MG63 (cell line): ENCODE results near the gene DNAH5. TPM values are rescaled to one million over a fixed set of nuclear protein-coding genes. Genes with fewer than 3 reads are reported as not detected.
"Not testable (repeated sequence)": the region's sequence is repeated elsewhere in the genome, so short reads cannot be mapped to it uniquely, and the experiment has no call there.

ENCODE experiments used
- DNase-seq: peaks from one replicate; pipeline ENCODE4 v3.0.0-alpha.2; 2020
- H3K27me3 ChIP-seq: fragments of 250-450 bp; sonication (Bioruptor Pico); 2 replicates; pipeline ENCODE4 v1.5.1; 2020; ENCODE audit warnings: mild to moderate bottlenecking, moderate library complexity
- H3K36me3 ChIP-seq: fragments of 250-450 bp; sonication (Bioruptor Pico); 2 replicates; pipeline ENCODE4 v1.5.1; 2020; ENCODE audit warnings: mild to moderate bottlenecking, moderate library complexity
- H3K4me3 ChIP-seq: fragments of 250-450 bp; sonication (Bioruptor Pico); 2 replicates; pipeline ENCODE4 v1.5.1; 2020; ENCODE audit warnings: mild to moderate bottlenecking, moderate library complexity
- H3K9me3 ChIP-seq: fragments of 250-450 bp; sonication (Bioruptor Pico); 2 replicates; pipeline ENCODE4 v1.5.1; 2020; ENCODE audit warnings: mild to moderate bottlenecking, moderate library complexity
- total RNA-seq: library from RNA; depleted of rRNA; stranded (reverse); fragments of >200 nt; shearing (Covaris generic); gene quantifications from 2 replicates; pipeline ENCODE4 v1.2.3, GENCODE V29; 2014; ENCODE audit warnings: low replicate concordance; rRNA removed

The DNAH5 gene
- 1.3 and 1.6 TPM in 2 replicates for total RNA-seq

- no peaks in the 10 kb centered on the region for H3K36me3 ChIP-seq
- no peak within 1 kb of the TSS for H3K4me3 ChIP-seq
- DNase-seq = peak; percentile 75
- no peaks in the 10 kb centered on the region for H3K27me3 ChIP-seq
- peaks cover 3% of the 10 kb centered on the region; the same call in 1 of the 2 replicates for H3K9me3 ChIP-seq
These were observed at the start of gene DNAH5 for GRCh38 chr5:13944560-13945199. Gene DNAH5, minus strand, starts transcription at chr5:13944688. Its CDS starts 250 bp downstream, at chr5:13944438.

DNA sequence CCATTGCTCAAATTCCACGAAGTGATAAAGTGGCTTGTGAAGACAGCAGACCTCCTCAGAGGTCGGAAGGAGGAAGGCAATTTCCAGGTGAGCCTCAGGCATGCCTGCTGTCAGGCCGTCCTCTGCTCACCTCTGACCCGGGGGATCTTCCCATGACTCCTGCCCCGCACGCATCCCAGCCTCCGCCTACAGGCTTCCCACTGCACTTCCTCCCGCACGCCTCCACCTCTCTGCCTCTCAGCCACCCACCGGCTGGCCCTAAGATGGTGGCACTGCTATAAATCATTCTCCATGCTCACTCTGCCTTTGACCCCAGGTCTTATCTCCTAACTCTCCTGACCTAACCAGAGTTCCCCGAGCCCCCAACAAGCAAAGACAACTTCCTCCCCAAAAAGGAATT is 49.4 kb upstream of the DNAH5 start:
- H3K9me3 ChIP-seq = peaks cover 23% of the 10 kb centered on the region
- H3K36me3 ChIP-seq = no peaks in the 10 kb centered on the region
- no peak for DNase-seq
- H3K27me3 ChIP-seq = no peaks in the 10 kb centered on the region
- H3K4me3 ChIP-seq = no peak overlapping the region

GRCh38 chr5:13992795-13993194 is 48.3 kb upstream of the DNAH5 start:
- Histone ChIP-seq H3K27me3 (no peaks in the 10 kb centered on the region), H3K9me3 (peaks cover 16% of the 10 kb centered on the region), H3K36me3 (no peaks in the 10 kb centered on the region), H3K4me3 (no peak overlapping the region)
- no peak for DNase-seq

GRCh38 chr5:13991365-13991764 is 46.9 kb upstream of the DNAH5 start:
- Histone ChIP-seq H3K36me3 (no peaks in the 10 kb centered on the region), H3K4me3 (no peak overlapping the region), H3K27me3 (no peaks in the 10 kb centered on the region), H3K9me3 (peaks cover 4% of the 10 kb centered on the region)
- no peak for DNase-seq

GRCh38 chr5:13990896-13991295 is 46.4 kb upstream of the DNAH5 start:
- no peaks in the 10 kb centered on the region for H3K36me3 ChIP-seq
- H3K27me3 ChIP-seq = no peaks in the 10 kb centered on the region
- no peak overlapping the region for H3K4me3 ChIP-seq
- DNase-seq = no peak
- H3K9me3 ChIP-seq = no peaks in the 10 kb centered on the region; the same call in none of the 2 replicates

- no peak for DNase-seq
- Histone ChIP-seq H3K9me3 (no peaks in the 10 kb centered on the region; the same call in 1 of the 2 replicates), H3K36me3 (no peaks in the 10 kb centered on the region), H3K4me3 (no peak overlapping the region), H3K27me3 (no peaks in the 10 kb centered on the region)
These were observed 45.3 kb upstream of the DNAH5 start for GRCh38 chr5:13989832-13990231.

GRCh38 chr5:13987843-13988464 is 43.5 kb upstream of the DNAH5 start:
- Histone ChIP-seq H3K27me3 (no peaks in the 10 kb centered on the region), H3K9me3 (no peaks in the 10 kb centered on the region; the same call in 1 of the 2 replicates), H3K36me3 (no peaks in the 10 kb centered on the region), H3K4me3 (no peak overlapping the region)
- peak; percentile 60 for DNase-seq

DNA sequence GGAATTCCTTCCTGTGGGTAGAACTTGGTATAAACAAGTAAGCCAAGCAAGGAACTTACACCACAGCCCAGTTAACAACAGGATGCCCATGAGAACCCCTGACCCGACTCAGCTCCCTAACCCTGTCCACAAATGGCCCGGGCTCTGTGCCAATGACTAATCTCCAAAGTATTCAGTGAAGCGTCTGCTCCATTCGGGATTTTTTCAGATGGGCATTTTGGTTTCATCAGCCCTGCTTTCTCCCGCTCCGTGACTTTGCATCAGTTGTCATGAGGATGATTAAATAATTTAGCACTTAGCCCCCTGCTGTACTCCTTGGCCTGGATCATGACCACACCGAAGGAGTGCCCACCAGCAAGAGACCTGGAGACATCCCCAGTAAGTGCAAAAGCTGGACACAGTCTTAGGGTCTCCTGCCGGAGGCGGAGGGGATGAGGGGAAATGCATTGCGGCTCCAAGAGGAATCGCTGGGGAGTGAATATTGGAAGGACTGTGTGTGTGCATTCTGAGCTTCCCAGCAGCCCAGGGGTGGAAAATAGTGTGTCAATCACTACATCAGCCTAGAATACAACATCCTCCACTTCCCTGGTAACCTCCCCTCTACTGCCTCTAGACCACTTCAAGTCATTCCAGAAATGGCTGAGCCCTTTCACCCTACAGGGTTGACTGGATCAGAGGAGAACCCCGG is 41.4 kb upstream of the DNAH5 start:
- no peaks in the 10 kb centered on the region for H3K27me3 ChIP-seq
- peak overlapping the region; percentile 12; the same call in 1 of the 2 replicates for H3K4me3 ChIP-seq
- no peaks in the 10 kb centered on the region; the same call in 1 of the 2 replicates for H3K9me3 ChIP-seq
- peak; percentile 97 for DNase-seq
- no peaks in the 10 kb centered on the region; the same call in 1 of the 2 replicates for H3K36me3 ChIP-seq

- not testable (repeated sequence) for H3K9me3 ChIP-seq, H3K4me3 ChIP-seq, H3K36me3 ChIP-seq, DNase-seq, H3K27me3 ChIP-seq
These were observed 40.4 kb upstream of the DNAH5 start for GRCh38 chr5:13984888-13985287.

DNA sequence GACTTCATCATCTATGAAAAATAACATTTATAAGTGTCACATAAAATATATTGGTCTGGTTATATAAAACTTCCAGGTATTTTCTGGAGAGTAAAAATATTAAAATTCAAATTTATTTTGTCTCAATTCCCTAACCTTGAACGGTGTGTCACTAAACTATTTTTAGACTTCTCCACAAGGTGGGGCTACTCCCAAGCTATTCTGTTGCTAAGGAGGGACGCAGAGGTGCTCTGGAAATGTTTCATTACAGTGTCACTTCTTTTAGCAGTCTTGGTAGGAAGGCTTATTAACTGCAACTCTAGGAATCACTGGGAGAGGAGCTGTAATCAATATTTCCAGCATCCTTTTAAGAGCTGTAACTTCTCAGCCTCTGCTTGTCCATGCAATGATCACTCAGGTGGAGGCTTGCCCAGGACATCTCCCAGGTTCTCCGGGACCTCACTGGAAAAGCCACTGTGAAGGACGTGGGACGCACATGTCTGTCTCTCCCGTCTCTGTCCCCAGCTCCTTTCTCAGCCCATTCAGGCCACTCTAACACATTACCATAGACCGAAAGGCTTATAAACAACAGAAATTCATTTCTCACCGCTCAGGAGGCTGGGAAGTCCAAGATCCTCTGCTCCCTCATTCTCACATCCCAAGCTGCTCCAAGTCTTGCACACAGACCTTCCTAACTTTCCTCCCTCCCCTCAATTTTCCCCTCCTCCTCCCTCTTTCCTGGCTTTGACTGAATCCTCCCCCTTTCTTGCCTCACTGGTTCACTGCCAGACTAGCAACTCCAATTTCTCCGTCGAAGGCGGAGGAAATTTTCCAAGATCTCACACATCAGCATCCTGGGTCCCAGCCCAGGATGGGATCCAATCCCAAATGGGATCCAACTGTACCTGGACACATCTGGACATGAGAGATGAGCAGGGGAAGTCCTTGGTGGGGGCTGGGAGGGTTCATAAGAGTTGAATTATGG is 32.7 kb upstream of the DNAH5 start:
- H3K36me3 ChIP-seq = no peaks in the 10 kb centered on the region; the same call in 1 of the 2 replicates
- DNase-seq = peak; percentile 33
- H3K4me3 ChIP-seq = no peak overlapping the region
- H3K9me3 ChIP-seq = peaks cover 5% of the 10 kb centered on the region; the same call in 1 of the 2 replicates
- no peaks in the 10 kb centered on the region for H3K27me3 ChIP-seq

- no peak overlapping the region for H3K4me3 ChIP-seq
- no peaks in the 10 kb centered on the region; the same call in 1 of the 2 replicates for H3K36me3 ChIP-seq
- DNase-seq = no peak
- H3K9me3 ChIP-seq = peaks cover 9% of the 10 kb centered on the region
- H3K27me3 ChIP-seq = no peaks in the 10 kb centered on the region
These were observed 31.7 kb upstream of the DNAH5 start for GRCh38 chr5:13976223-13976622.

GRCh38 chr5:13975246-13975645 is 30.8 kb upstream of the DNAH5 start:
- Histone ChIP-seq H3K36me3 (peaks cover 2% of the 10 kb centered on the region; the same call in 1 of the 2 replicates), H3K4me3 (no peak overlapping the region)
- DNase-seq = no peak

GRCh38 chr5:13973724-13974123 is 29.2 kb upstream of the DNAH5 start:
- H3K36me3 ChIP-seq = peaks cover 2% of the 10 kb centered on the region; the same call in 1 of the 2 replicates
- no peak overlapping the region for H3K4me3 ChIP-seq
- H3K9me3 ChIP-seq = peaks cover 18% of the 10 kb centered on the region
- no peaks in the 10 kb centered on the region for H3K27me3 ChIP-seq
- no peak for DNase-seq

More at GRCh38 chr5:13975246-13975645, 30.8 kb upstream of the DNAH5 start:
- H3K9me3 ChIP-seq = peaks cover 10% of the 10 kb centered on the region
- H3K27me3 ChIP-seq = no peaks in the 10 kb centered on the region

GRCh38 chr5:13972029-13972428 is 27.5 kb upstream of the DNAH5 start:
- H3K9me3 ChIP-seq = peaks cover 27% of the 10 kb centered on the region
- DNase-seq = no peak
- H3K36me3 ChIP-seq = peaks cover 2% of the 10 kb centered on the region; the same call in 1 of the 2 replicates
- no peak overlapping the region for H3K4me3 ChIP-seq
- H3K27me3 ChIP-seq = no peaks in the 10 kb centered on the region

- Histone ChIP-seq H3K36me3 (no peaks in the 10 kb centered on the region), H3K4me3 (no peak overlapping the region), H3K9me3 (no peaks in the 10 kb centered on the region), H3K27me3 (no peaks in the 10 kb centered on the region)
- peak; percentile 42 for DNase-seq
These were observed 12.7 kb upstream of the DNAH5 start for GRCh38 chr5:13957032-13957645.

GRCh38 chr5:13956471-13956870 is 12.0 kb upstream of the DNAH5 start:
- DNase-seq = no peak
- Histone ChIP-seq H3K27me3 (no peaks in the 10 kb centered on the region), H3K36me3 (no peaks in the 10 kb centered on the region), H3K9me3 (no peaks in the 10 kb centered on the region), H3K4me3 (no peak overlapping the region)
